Dendritic cell treated with granulocyte-macrophage colony-stimulating factor and Interleukin-4, amounts not matched to agents 40 ng/mL and 50 ng/mL, for 4 days (primary cell): ENCODE results near the gene SRSF6.
A peak's percentile ranks its signal among the peaks of the same experiment; 100 is the strongest.
"Not testable (repeated sequence)": the region's sequence is repeated elsewhere in the genome, so short reads cannot be mapped to it uniquely, and the experiment has no call there.

Experiments
- H3K27ac Mint-ChIP-seq: one replicate; pipeline ENCODE4 v1.8.0; 2022; ENCODE audit warnings: mild to moderate bottlenecking, mixed read lengths
- H3K27me3 Mint-ChIP-seq: one replicate; pipeline ENCODE4 v1.8.0; 2022; ENCODE audit warnings: mild to moderate bottlenecking, mixed read lengths
- H3K36me3 Mint-ChIP-seq: one replicate; pipeline ENCODE4 v1.8.0; 2022; ENCODE audit warnings: low read depth, mixed read lengths
- H3K4me1 Mint-ChIP-seq: one replicate; pipeline ENCODE4 v1.8.0; 2022; ENCODE audit warnings: low read depth, mixed read lengths
- H3K4me3 Mint-ChIP-seq: one replicate; pipeline ENCODE4 v1.8.0; 2022; ENCODE audit warnings: mild to moderate bottlenecking, moderate library complexity, mixed read lengths
- H3K9me3 Mint-ChIP-seq: one replicate; pipeline ENCODE4 v1.8.0; 2022; ENCODE audit warnings: mixed read lengths
- intact Hi-C: fragments of 100-400 bp; cut with micrococcal nuclease; formaldehyde crosslinking; loops from one replicate; pipeline ENCODE4 v1.15.0; 2022

The SRSF6 gene

DNA sequence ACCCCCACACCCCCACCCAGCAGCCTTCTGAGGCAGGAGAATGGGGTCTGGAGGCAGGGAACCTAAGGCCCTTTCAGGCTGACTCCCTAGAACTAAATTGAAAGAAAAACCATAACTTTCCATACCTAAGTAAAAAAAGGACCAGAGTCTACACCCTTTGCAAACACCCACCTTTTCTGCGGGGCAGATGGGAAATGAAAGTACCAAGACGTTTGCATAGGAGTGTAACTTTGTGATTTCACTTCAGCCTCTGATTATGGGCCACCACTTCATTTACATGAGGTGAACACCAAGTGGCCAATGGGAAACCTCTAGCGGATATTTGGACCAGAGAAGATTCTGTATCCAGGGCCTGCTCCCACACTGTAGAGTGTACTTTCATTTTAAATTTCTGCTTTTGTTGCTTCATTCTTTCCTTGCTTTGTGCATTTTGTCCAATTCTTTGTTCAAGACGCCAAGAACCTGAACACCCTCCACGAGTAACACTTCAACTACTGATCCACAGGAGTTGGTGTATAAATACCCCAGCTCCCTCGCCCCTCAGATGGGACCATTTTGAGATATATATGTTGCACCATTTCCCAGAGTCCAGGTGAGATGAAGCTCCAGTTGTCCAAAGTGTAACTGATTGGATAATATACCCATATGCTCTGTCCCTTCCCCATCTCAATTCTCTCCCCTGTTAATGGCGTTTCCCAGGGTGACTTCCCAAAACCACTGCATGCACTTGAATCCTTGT is 18.9 kb upstream of the SRSF6 start:
- peaks cover 13% of the 10 kb centered on the region for H3K27me3 Mint-ChIP-seq
- H3K4me3 Mint-ChIP-seq, result no peak overlapping the region
- H3K27ac Mint-ChIP-seq, result no peak overlapping the region
- no peaks in the 10 kb centered on the region for H3K4me1 Mint-ChIP-seq
- no peaks in the 10 kb centered on the region for H3K9me3 Mint-ChIP-seq
- H3K36me3 Mint-ChIP-seq, result no peaks in the 10 kb centered on the region
- intact Hi-C loops, result no loop called here

DNA sequence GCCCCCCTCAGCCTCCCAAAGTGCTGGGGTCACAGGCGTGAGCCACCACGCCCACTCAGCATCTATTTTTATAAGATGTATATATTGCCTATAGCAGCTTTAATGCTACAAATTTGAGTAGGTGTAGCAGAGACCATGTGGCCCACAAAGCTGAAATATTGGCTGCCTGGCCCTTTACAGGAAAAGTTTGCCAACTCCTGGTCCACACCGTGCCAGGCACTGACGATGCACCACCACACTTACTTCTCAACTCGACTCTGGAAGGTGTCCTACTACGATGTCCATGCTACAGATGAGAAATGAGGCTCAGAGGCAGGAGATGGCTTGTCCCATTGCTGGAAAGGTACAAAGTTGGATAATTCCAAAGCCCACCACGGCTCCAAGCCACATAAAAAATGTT is 17.2 kb upstream of the SRSF6 start:
- no peak overlapping the region for H3K4me3 Mint-ChIP-seq
- peaks cover 13% of the 10 kb centered on the region for H3K27me3 Mint-ChIP-seq
- H3K36me3 Mint-ChIP-seq, result no peaks in the 10 kb centered on the region
- intact Hi-C loops, result no loop called here
- no peak overlapping the region for H3K27ac Mint-ChIP-seq
- H3K4me1 Mint-ChIP-seq, result no peaks in the 10 kb centered on the region
- H3K9me3 Mint-ChIP-seq, result no peaks in the 10 kb centered on the region

DNA sequence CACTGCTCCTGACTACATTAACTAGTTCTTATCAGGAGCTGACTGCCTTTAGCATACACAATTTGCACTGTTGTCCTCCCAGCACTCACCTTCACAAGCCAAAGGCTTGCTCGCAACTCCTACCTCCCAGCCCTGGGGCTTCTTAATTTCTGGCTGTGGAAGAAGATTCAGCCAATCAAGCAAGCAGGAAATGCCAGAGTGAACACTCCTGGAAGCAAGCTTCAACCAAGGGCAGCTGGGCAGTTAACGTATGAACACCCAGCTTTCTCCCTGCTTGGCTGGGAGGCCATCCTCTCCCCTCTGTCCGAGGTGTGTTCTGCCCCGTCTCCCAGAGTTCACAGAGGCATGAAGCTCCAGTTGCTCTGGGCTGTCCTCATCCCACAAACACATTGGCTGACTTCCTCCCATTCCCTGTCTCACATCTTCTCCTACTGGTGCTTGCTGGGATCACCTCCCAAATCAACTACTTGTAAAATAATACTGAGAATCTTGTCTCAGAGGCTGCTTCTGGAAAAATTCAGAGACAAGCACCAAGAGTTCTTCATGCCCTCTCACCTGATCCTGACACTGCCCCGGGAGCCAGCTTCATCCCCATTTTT is 15.3 kb upstream of the SRSF6 start:
- Mint-ChIP-seq H3K9me3 (no peaks in the 10 kb centered on the region), H3K27ac (no peak overlapping the region), H3K4me3 (no peak overlapping the region), H3K4me1 (no peaks in the 10 kb centered on the region), H3K36me3 (no peaks in the 10 kb centered on the region), H3K27me3 (peaks cover 8% of the 10 kb centered on the region)
- intact Hi-C loops, result no loop called here

DNA sequence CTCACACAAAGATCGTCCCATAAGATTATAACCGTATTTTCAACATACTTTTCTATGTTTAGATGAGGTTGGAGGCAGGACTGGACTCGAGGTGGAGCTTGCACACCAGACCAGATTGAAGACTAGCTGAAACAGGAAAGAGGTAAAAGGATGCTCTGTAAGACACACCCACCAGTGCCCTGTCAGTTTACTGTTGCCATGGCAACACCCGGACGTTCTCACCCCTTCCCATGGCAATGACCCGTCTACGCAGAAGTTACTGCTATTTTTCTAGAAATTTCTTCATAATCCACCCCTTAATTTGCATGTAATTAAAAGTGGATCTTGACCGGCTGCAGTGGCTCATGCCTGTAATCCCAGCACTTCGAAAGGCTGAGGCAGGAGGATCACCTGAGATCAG is 13.6 kb upstream of the SRSF6 start:
- no peaks in the 10 kb centered on the region for H3K4me1 Mint-ChIP-seq
- H3K36me3 Mint-ChIP-seq, result no peaks in the 10 kb centered on the region
- H3K27ac Mint-ChIP-seq, result no peak overlapping the region
- intact Hi-C loops, result no loop called here
- peaks cover 12% of the 10 kb centered on the region for H3K27me3 Mint-ChIP-seq
- no peak overlapping the region for H3K4me3 Mint-ChIP-seq
- H3K9me3 Mint-ChIP-seq, result no peaks in the 10 kb centered on the region

DNA sequence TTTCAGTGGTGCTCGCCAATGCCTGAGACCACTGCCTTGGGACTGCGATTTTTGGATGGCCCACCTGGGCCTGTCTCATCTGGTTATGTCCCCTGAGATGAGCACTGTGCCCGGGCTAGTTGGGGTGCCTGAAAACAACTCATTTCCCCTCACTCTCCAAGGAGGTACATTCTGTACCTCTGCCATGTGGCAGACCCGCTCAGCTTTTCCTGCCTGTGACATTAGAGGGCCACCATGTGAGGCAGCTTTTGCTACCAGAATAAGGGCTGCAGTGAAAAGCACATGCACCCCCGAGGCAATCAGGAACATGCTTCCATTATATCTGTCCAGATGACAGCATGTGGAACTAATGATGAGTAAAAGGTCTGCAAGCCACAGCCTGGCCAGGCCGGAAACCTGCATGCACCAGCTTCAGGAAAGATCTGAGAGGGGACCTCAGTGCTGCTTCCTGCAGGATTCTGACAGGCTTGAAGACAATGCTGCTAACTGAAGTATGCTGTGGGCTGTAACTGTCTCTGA is 11.3 kb upstream of the SRSF6 start:
- H3K9me3 Mint-ChIP-seq, result no peaks in the 10 kb centered on the region
- peaks cover 28% of the 10 kb centered on the region for H3K27me3 Mint-ChIP-seq
- no peak overlapping the region for H3K27ac Mint-ChIP-seq
- no peak overlapping the region for H3K4me3 Mint-ChIP-seq
- intact Hi-C loops, result no loop called here
- H3K36me3 Mint-ChIP-seq, result no peaks in the 10 kb centered on the region
- no peaks in the 10 kb centered on the region for H3K4me1 Mint-ChIP-seq

DNA sequence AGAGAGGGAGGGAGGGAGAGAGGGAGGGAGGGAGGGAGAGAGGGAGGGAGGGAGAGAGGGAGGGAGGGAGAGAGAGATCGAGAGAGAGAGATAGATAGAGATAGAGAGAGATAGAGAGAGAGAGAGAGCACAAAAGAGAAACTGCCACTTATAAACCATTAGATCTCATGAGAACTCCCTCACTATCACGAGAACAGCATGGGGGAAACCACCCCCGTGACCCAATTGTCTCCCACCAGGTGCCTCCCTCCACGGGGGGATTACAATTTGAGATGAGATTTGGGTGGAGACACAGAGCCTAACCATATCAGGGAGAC is 9.3 kb upstream of the SRSF6 start:
- H3K9me3 Mint-ChIP-seq, H3K4me1 Mint-ChIP-seq, H3K36me3 Mint-ChIP-seq, intact Hi-C loops, H3K27ac Mint-ChIP-seq, H3K4me3 Mint-ChIP-seq: not testable (repeated sequence)
- peaks cover 30% of the 10 kb centered on the region for H3K27me3 Mint-ChIP-seq

DNA sequence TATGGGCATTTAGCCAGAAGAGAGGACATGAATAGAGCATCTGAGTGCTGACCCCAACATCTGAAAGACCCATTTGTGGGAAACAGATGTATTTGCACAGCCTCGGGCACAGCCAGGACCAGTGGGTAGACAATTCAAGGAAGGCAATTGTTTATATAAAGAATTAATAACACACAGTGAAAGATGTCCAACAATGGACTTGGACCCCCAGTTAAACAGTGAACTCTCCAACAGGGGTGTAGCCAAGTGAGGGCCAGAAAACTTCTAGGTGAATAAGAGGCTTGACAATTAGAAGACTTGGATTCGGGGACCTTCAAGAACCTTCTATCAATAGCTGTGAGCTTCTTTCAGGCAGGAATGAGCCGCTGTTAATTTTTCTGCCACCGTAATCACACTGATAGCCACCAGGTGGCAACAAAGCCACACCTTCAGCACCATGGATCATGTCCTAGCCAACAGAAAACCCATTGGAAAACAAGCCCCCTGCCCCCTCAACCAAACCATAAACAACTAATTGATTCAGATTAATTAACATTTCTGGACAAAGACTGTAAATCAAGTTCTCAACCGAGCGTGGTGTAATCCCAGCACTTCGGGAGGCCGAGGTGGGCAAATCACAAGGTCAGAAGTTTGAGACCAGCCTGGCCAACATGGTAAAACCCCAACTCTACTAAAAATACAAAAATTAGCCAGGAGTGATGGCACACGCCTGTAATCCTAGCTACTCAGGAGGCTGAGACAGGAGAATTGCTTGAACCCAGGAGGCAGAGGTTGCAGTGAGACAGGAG is 8.8 kb upstream of the SRSF6 start:
- no peaks in the 10 kb centered on the region for H3K9me3 Mint-ChIP-seq
- no peaks in the 10 kb centered on the region for H3K4me1 Mint-ChIP-seq
- intact Hi-C loops, result no loop called here
- H3K4me3 Mint-ChIP-seq, result no peak overlapping the region
- H3K27ac Mint-ChIP-seq, result no peak overlapping the region
- peaks cover 32% of the 10 kb centered on the region for H3K27me3 Mint-ChIP-seq
- no peaks in the 10 kb centered on the region for H3K36me3 Mint-ChIP-seq

DNA sequence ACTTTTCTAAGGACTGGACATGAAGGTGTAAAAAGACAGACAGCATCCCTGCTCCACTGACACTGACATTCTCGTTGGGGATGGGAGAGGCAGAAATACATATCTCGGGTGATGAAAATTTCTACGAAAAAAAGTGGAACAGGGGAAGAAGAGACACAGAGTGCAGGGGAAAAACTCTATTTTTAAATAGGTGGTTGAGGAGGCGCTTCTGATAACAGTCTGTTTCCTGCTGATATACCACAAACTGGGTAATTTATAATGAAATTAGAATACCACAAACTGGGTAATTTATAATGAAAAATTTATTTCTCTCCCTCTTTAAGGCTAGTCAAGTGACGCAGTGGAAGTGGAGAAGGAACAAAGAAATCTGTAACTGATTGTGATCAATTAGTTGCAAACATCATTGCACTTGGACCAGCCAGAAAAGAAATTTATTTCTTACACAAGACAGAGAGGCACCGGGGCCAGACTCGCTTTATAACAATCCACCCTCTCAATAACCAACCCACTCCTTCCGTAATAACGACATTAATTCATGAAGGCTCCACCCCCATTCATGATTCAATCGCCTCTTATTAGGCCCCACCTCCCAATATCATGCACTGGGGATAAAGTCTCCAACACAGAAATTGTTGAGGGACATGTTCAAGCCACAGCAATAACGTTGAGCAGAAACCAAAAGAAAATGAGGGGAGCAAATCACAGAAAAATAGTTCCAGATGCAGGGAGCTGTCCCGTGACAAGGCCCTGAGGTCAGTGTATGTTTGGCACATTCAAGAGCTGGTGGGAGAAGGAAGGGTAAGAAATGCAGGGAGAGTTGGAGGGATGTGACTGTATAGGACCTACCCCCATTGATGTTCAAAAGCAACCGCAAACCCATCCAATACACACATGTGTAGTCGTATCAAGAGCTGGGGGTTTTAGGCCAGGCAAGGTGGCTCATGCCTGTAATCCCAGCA is 6.6 kb upstream of the SRSF6 start:
- Mint-ChIP-seq H3K27ac (no peak overlapping the region), H3K27me3 (peaks cover 43% of the 10 kb centered on the region), H3K4me1 (no peaks in the 10 kb centered on the region), H3K4me3 (no peak overlapping the region), H3K9me3 (no peaks in the 10 kb centered on the region), H3K36me3 (no peaks in the 10 kb centered on the region)
- intact Hi-C loops, result loop anchor here (10.0 kb wide), 1 partner anchor 1836 kb away; the partner anchor contains the start of gene CHD6

DNA sequence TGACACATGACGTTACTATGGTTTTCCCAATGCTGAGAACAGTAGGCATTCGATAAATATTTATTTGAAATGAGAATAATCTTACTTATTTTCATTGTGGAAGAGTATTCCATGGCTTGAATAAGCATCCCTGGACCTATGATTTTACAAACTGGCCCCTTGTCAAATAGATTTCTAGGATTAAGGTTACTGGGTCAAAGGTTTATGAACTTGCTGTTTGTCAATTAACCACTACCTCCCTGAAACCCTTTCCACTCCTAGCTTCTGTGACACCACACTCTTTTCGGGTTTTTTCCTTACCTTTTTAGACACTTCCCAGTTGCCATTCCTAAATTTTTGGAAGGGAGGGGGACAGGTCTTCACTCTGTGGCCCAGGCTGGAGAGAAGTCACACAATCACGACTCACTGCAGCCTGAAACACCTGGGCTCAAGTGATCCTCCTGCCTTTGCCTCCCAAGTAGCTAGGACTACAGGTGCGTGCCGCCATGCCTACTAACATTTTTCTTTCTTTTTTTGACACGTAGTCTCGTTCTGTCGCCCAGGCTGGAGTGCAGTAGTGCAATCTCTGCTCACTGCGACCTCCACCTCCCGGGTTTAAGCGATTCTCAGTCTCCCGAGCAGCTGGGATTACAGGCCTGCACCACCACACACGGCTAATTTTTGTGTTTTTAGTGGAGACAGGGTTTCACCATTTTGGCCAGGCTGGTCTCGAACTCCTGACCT is 5.1 kb upstream of the SRSF6 start:
- peaks cover 46% of the 10 kb centered on the region for H3K27me3 Mint-ChIP-seq
- intact Hi-C loops, result loop anchor here (10.0 kb wide), 1 partner anchor 1838 kb away; the partner anchor contains the start of gene CHD6
- H3K4me3 Mint-ChIP-seq, result no peak overlapping the region
- no peaks in the 10 kb centered on the region for H3K9me3 Mint-ChIP-seq
- H3K4me1 Mint-ChIP-seq, result peaks cover 7% of the 10 kb centered on the region
- H3K36me3 Mint-ChIP-seq, result peaks cover 6% of the 10 kb centered on the region
- H3K27ac Mint-ChIP-seq, result no peak overlapping the region

DNA sequence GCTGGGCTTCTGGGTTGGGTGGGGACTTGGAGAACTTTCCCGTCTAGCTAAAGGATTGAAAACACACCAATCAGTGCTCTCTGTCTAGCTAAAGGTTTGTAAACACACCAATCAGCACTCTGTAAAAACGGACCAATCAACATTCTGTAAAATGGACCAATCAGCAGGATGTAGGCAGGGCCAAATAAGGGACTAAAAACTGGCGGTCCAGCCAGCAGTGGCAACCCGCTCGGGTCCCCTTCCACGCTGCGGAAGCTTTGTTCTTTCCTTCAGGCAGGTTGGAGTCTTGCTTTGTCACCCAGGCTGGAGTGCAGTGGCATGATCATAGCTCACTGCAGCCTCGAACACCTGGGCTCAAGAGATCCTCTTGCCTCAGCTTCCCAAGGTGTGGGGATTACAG is 1.4 kb upstream of the SRSF6 start:
- H3K9me3 Mint-ChIP-seq, H3K27ac Mint-ChIP-seq: not testable (repeated sequence)
- peaks cover 43% of the 10 kb centered on the region for H3K36me3 Mint-ChIP-seq
- H3K4me1 Mint-ChIP-seq, result peaks cover 19% of the 10 kb centered on the region
- peaks cover 23% of the 10 kb centered on the region for H3K27me3 Mint-ChIP-seq
- intact Hi-C loops, result loop anchor here (10.0 kb wide), 1 partner anchor 1841 kb away; the partner anchor contains the start of gene CHD6
- peak overlapping the region; percentile 94 for H3K4me3 Mint-ChIP-seq

DNA sequence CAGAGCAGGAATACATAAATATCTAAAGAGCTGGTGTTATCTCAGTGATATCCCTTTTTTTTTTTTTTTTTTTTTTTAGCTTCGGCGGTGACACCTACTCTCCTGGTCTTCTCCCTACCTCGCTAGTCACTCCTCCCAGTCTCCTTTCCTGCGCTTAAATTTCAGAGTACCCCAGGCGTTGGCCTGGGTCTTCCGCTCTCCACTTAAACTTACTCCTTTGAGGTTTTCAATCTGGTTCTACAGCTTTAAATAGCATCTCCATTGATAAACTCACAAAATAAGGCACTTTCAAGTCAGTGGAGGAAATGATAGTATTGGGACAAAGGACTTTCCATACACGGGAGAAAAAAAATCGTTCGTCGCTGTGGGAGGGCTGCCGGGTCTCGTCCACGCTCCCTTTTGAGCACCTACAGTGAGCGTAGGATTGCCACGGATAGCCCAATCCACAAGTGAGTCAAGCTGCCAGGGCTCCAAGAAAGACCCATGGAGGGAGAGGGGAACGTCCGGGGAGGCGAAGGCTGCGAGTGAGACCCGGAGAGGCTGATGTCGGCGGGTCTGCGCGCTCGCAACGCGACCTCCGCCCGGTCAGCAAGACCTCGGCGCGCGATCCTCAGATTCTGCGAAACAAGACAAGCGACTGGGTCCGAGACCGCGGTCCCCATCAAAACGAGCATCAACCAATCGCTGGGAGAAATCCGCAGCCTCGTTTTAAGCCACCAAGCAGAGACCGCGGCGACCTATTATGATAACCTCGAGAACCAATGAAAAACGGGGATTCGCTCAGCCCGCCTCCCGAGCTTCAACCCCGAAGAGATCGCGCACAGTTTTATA is 672 bp upstream of the SRSF6 start:
- Mint-ChIP-seq H3K27ac (peak overlapping the region; percentile 99), H3K27me3 (peaks cover 18% of the 10 kb centered on the region), H3K4me1 (peaks cover 19% of the 10 kb centered on the region), H3K36me3 (peaks cover 50% of the 10 kb centered on the region), H3K4me3 (peak overlapping the region; percentile 94), H3K9me3 (no peaks in the 10 kb centered on the region)
- intact Hi-C loops, result loop anchor here (1.0 to 10.0 kb wide), 2 partner anchors 57 to 1842 kb away; partner anchors contain the start of gene CHD6

DNA sequence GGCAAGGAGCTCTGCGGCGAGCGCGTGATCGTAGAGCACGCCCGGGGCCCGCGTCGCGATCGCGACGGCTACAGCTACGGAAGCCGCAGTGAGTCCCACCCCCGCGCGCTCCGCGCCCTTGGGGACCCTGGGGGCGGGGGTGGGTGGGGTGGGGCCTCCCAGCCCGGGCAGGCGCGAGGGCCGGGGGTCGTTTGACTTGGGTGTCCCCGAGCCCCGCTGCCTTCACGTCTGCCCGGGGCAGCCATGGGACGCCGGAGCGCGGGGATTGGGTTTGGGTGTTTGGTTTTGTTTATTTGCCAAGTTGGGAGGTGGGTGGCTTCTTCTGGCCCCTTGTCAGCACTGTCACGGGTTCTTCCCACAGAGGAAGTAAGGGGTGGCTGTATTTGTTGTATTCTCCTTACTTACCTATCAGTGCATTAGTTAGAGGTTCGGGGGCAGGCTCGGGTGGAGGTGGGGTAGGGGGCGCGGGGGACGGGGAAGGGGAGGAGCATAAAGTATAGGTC is 777 bp downstream of the SRSF6 start:
- peaks cover 65% of the 10 kb centered on the region for H3K36me3 Mint-ChIP-seq
- H3K9me3 Mint-ChIP-seq, result no peaks in the 10 kb centered on the region
- intact Hi-C loops, result loop anchor here (10.0 kb wide), 1 partner anchor 1844 kb away; the partner anchor contains the start of gene CHD6
- H3K4me1 Mint-ChIP-seq, result peaks cover 19% of the 10 kb centered on the region
- peak overlapping the region; percentile 94 for H3K4me3 Mint-ChIP-seq
- H3K27ac Mint-ChIP-seq, result peak overlapping the region; percentile 99
- H3K27me3 Mint-ChIP-seq, result peaks cover 16% of the 10 kb centered on the region
